Endothelial cell of umbilical vein (primary cell): ENCODE results near the gene MCM3. TPM values are rescaled to one million over a fixed set of nuclear protein-coding genes. Genes with fewer than 3 reads are reported as not detected.

Experiments
- BruUV-seq: library from RNA; stranded (reverse); fragments of 400-500 nt; replicated peaks from 2 replicates; lab custom pipeline; 2021; lab: Mats Ljungman, UMichigan
- CTCF ChIA-PET: fragments of 300-600, 350-600 bp; sonication (Branson Sonifier 250); formaldehyde crosslinking; loops from one replicate; lab custom pipeline; 2021; ENCODE audit warnings: antibody characterized with exemption, inconsistent platforms; lab: Charles Lee
- POLR2A ChIA-PET: fragments of 300-600, 350-600 bp; sonication (Branson Sonifier 250); formaldehyde crosslinking; loops from one replicate; lab custom pipeline; 2021; ENCODE audit warnings: antibody characterized with exemption, inconsistent platforms; lab: Charles Lee
- DNase-seq: peaks from one replicate; pipeline ENCODE4 v3.0.0-alpha.2; 2011; ENCODE audit warnings: low read depth, low spot score
- FAIRE-seq: peaks from 2 replicates; lab custom pipeline; 2011; peaks lifted over from hg19 to GRCh38; lab: Jason Lieb, UNC
- H2AFZ ChIP-seq: 2 replicates; pipeline ENCODE4 v1.6.0; 2012; ENCODE audit warnings: low read depth, low read length, control low read depth, inconsistent platforms
- H3K27ac ChIP-seq: 2 replicates; pipeline ENCODE4 v1.5.1; 2011; ENCODE audit warnings: low read depth, mild to moderate bottlenecking, control low read depth, low read length, moderate library complexity; ENCODE audit not compliant: insufficient read depth
- H3K27me3 ChIP-seq, 2 experiments: 2 replicates each; pipeline versions ENCODE4 v1.6.0 to v1.6.1; 2011; ENCODE audit warnings: low read length in 2 of 2, mixed read lengths in 1 of 2; ENCODE audit not compliant: control insufficient read depth in 2 of 2, insufficient read depth in 2 of 2
- H3K36me3 ChIP-seq, 2 experiments: 2 replicates in 1 of 2; 3 replicates in 1 of 2; pipeline ENCODE4 v1.5.1; 2011; ENCODE audit warnings: low read length in 2 of 2, mild to moderate bottlenecking in 1 of 2, moderate library complexity in 1 of 2; ENCODE audit not compliant: control insufficient read depth in 2 of 2, insufficient read depth in 2 of 2; ENCODE audit errors: extremely low read depth in 1 of 2
- H3K4me1 ChIP-seq: 3 replicates; pipeline ENCODE4 v1.5.1; 2011; ENCODE audit warnings: mild to moderate bottlenecking, low read length; ENCODE audit not compliant: control insufficient read depth, insufficient read depth; ENCODE audit errors: extremely low read depth
- H3K4me2 ChIP-seq: 2 replicates; pipeline ENCODE4 v1.6.1; 2011; ENCODE audit warnings: low read length, control low read depth, mixed read lengths; ENCODE audit not compliant: insufficient read depth
- H3K4me3 ChIP-seq, 3 experiments: fragments of 200-600 bp in 1 of 3; sonication (generic), shearing (Covaris generic) in 1 of 3; replicated peaks in 1 of 3; 2 replicates each; pipeline ENCODE4 v1.5.1; 2011 to 2016; ENCODE audit warnings: control low read depth in 3 of 3, low read length in 3 of 3, mild to moderate bottlenecking in 2 of 3, inconsistent platforms in 1 of 3, low read depth in 1 of 3, moderate library complexity in 1 of 3; ENCODE audit not compliant: insufficient read depth in 1 of 3
- H3K79me2 ChIP-seq: 2 replicates; pipeline ENCODE4 v1.6.0; 2012; ENCODE audit warnings: low read length, inconsistent platforms; ENCODE audit not compliant: control insufficient read depth, insufficient read depth
- H3K9ac ChIP-seq: replicated peaks from 2 replicates; pipeline ENCODE3; 2011; ENCODE audit warnings: low read length, control low read depth; ENCODE audit not compliant: insufficient read depth; ENCODE audit errors: extremely low read depth
- H3K9me1 ChIP-seq: replicated peaks from 3 replicates; pipeline ENCODE4 v1.6.0; 2011; ENCODE audit warnings: mild to moderate bottlenecking, low read length; ENCODE audit not compliant: control insufficient read depth, insufficient read depth; ENCODE audit errors: extremely low read depth
- H3K9me3 ChIP-seq: replicated peaks from 2 replicates; pipeline ENCODE4 v1.5.1; 2012; ENCODE audit warnings: low read length, inconsistent platforms; ENCODE audit not compliant: control insufficient read depth, insufficient read depth
- H4K20me1 ChIP-seq: replicated peaks from 2 replicates; pipeline ENCODE3; 2011; ENCODE audit warnings: mild to moderate bottlenecking, low read length; ENCODE audit not compliant: control insufficient read depth, insufficient read depth; ENCODE audit errors: extremely low read depth
- CTCF ChIP-seq, 2 donors: IDR thresholded peaks; 1 replicate in 1 of 2; 2 replicates in 1 of 2; pipeline ENCODE4 v1.5.1; 2011; ENCODE audit warnings: low read length in 2 of 2, mild to moderate bottlenecking in 2 of 2, moderate library complexity in 2 of 2, control low read depth in 1 of 2, inconsistent platforms in 1 of 2, low read depth in 1 of 2; ENCODE audit not compliant: insufficient read depth in 1 of 2; ENCODE audit errors: extremely low read depth in 1 of 2
- EZH2 ChIP-seq: IDR thresholded peaks from 2 replicates; pipeline ENCODE4 v1.6.1; 2012; ENCODE audit warnings: borderline replicate concordance, low read depth, mild to moderate bottlenecking, moderate library complexity, low read length, inconsistent platforms; ENCODE audit not compliant: severe bottlenecking
- FOS ChIP-seq: IDR thresholded peaks from 2 replicates; pipeline ENCODE4 v1.6.1; 2011; ENCODE audit warnings: mild to moderate bottlenecking, low read length, moderate library complexity, borderline replicate concordance; ENCODE audit not compliant: insufficient read depth
- GATA2 ChIP-seq: IDR thresholded peaks from 2 replicates; pipeline ENCODE4 v1.7.0; 2011; ENCODE audit warnings: low read depth, mild to moderate bottlenecking, moderate library complexity, mixed read lengths, low read length; ENCODE audit not compliant: insufficient read length, insufficient read depth
- JUN ChIP-seq: IDR thresholded peaks from 2 replicates; pipeline ENCODE4 v1.6.1; 2011; ENCODE audit warnings: borderline replicate concordance, low read depth; ENCODE audit not compliant: insufficient read length, insufficient read depth
- MAX ChIP-seq: IDR thresholded peaks from 2 replicates; pipeline ENCODE4 v1.6.1; 2011; ENCODE audit not compliant: insufficient read depth, insufficient read length
- MYC ChIP-seq: IDR thresholded peaks from one replicate; pipeline ENCODE4 v1.6.1; 2011; ENCODE audit warnings: mild to moderate bottlenecking, low read depth, low read length
- POLR2A ChIP-seq: IDR thresholded peaks from 2 replicates; pipeline ENCODE4 v1.6.1; 2012; ENCODE audit warnings: low read depth, mild to moderate bottlenecking, control low read depth, low read length
- POLR2AphosphoS5 ChIP-seq: IDR thresholded peaks from 2 replicates; pipeline ENCODE4 v1.6.1; 2012; ENCODE audit warnings: low read depth, mild to moderate bottlenecking, control low read depth, low read length, moderate library complexity; ENCODE audit not compliant: insufficient read depth
- dilution Hi-C: fragments of 300-500 bp; cut with MboI; formaldehyde crosslinking; loops from one replicate; pipeline ENCODE4 v1.15.0; 2019; ENCODE audit warnings: low sequenced_read_pairs; ENCODE audit not compliant: extremely low pct_ligation_motif_present
- intact Hi-C: fragments of 100-400 bp; cut with micrococcal nuclease; formaldehyde crosslinking; loops from one replicate; pipeline ENCODE4 v1.10.0; 2022
- polyA plus RNA-seq, 4 experiments: library from polyadenylated mRNA; depleted of rRNA in 3 of 4; stranded (reverse) in 3 of 4; unstranded in 1 of 4; fragments of >200 nt; gene quantifications; 2 replicates each; pipeline versions ENCODE4 v1.2.1 to v1.2.3, GENCODE V29; 2011 to 2012; ENCODE audit warnings: missing spikeins in 1 of 4
- total RNA-seq: library from RNA; stranded (reverse); gene quantifications from 2 replicates; pipeline ENCODE4 v1.2.3, GENCODE V29; 2021

Gene MCM3
- total and polyA plus RNA-seq, 2 donors (not counting 3 experiments of a cell fraction or from before 2014, with no cell fraction given): 57.2 to 81.6 TPM

GRCh38 chr6:52305948-52306767, 21.6 kb upstream of the MCM3 start:
- dilution Hi-C loops: no loop called here
- no peaks in the 10 kb centered on the region for H3K9me1 ChIP-seq
- no peaks in the 10 kb centered on the region for H4K20me1 ChIP-seq
- H2AFZ ChIP-seq: no peak overlapping the region
- POLR2A ChIA-PET: no interaction called here
- no peak overlapping the region for H3K4me2 ChIP-seq
- H3K27me3 ChIP-seq: no peaks in the 10 kb centered on the region
- CTCF ChIA-PET: interaction anchor here (1.0 to 1.4 kb wide), 2 partner anchors 28 to 102 kb away, joined by 3 read pairs; no protein-coding TSS in a partner anchor
- FAIRE-seq: no peak
- H3K27ac ChIP-seq: no peak overlapping the region
- no peak for DNase-seq
- TF ChIP-seq EZH2: no peak
- no peak for TF ChIP-seq GATA2
- no peak for TF ChIP-seq POLR2A
- no peak for TF ChIP-seq MAX
- no peak for TF ChIP-seq MYC
- TF ChIP-seq CTCF (IDR thresholded peaks at IDR 0.05; ENCODE audit: extremely low read depth in 1 of 2, insufficient read depth in 1 of 2, low read depth in 1 of 2, low read length in 2 of 2): no peak
- TF ChIP-seq POLR2AphosphoS5: no peak
- no peak for TF ChIP-seq FOS
- TF ChIP-seq JUN: no peak
- peaks cover 5% of the 10 kb centered on the region for H3K4me1 ChIP-seq
- no peaks in the 10 kb centered on the region for H3K36me3 ChIP-seq
- intact Hi-C loops: no loop called here
- H3K79me2 ChIP-seq: no peaks in the 10 kb centered on the region
- no TSS peak for BruUV-seq
- H3K9ac ChIP-seq: no peak overlapping the region
- H3K9me3 ChIP-seq: no peaks in the 10 kb centered on the region
- H3K4me3 ChIP-seq: no peak overlapping the region
